ENCODE data around the gene HS6ST1.

HS6ST1 gene

GRCh38 chr2:128313931-128314347 lies 4.7 kb downstream of the HS6ST1 start:
- no peaks in the 10 kb centered on the region for H3K9me3 ChIP-seq (ENCODE audit: control insufficient read depth, low read length)
- WGBS, 2 experiments (ENCODE audit: insufficient coverage in 2 of 2), result 96 to 100% methylated on average over 1 to 2 of the region's 4 CpGs
- no peak overlapping the region for H3K27ac ChIP-seq (ENCODE audit: low read depth, low read length, severe bottlenecking)
- no peak overlapping the region for H3K4me3 ChIP-seq (ENCODE audit: extremely low read depth, insufficient read depth, low read length, poor library complexity, severe bottlenecking)
- H3K4me1 ChIP-seq (ENCODE audit: control insufficient read depth, insufficient read depth, low read length, poor library complexity, severe bottlenecking), result peaks cover 12% of the 10 kb centered on the region
- H3K36me3 ChIP-seq (ENCODE audit: control insufficient read depth, insufficient read depth, low read length), result peaks cover 12% of the 10 kb centered on the region

DNA sequence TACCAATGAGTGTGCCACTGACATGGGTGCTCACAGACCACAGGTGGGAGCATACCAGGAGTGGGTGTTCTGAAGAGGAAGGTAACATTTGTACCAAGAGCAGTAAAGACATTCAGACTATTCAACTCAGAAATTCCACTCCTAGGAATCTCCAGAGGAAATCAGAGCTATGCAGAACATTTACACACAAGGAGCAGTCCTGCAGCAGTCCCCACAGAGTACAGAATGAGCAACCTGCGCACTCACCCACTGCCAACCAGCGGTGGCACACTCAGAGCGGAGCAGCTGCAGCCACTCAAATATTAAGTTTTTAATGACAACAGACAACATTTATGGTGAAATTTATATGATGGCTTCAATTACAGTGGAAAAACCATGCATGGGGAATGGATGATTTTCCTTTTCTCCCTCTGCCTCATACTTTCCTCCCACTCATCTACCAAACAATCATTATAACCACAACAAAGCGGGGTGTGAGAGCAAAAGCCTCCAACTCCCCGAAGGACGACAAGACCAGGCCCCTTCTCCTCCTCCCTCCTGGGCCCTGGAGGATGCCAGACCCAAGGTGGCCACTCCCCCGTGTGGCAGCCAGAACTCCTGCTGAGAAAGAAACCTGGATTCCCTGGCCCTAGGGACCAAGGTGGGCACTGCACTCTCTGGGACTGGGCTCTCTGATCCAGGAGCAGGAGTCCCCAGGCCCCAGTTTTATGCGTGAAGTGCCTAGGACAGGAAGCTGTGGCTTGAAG lies 5.4 kb downstream of the HS6ST1 start:
- 83 to 100% methylated on average over 3 to 6 of the region's 8 CpGs for WGBS, 2 experiments (ENCODE audit: insufficient coverage in 2 of 2)
- Histone ChIP-seq H3K4me3 (ENCODE audit: extremely low read depth, insufficient read depth, low read length, poor library complexity, severe bottlenecking) (no peak overlapping the region), H3K4me1 (ENCODE audit: control insufficient read depth, insufficient read depth, low read length, poor library complexity, severe bottlenecking) (peaks cover 12% of the 10 kb centered on the region), H3K27ac (ENCODE audit: low read depth, low read length, severe bottlenecking) (no peak overlapping the region), H3K9me3 (ENCODE audit: control insufficient read depth, low read length) (no peaks in the 10 kb centered on the region), H3K36me3 (ENCODE audit: control insufficient read depth, insufficient read depth, low read length) (peaks cover 12% of the 10 kb centered on the region)

GRCh38 chr2:128312411-128312810 lies 6.3 kb downstream of the HS6ST1 start:
- 100% methylated on average over 3 to 6 of the region's 6 CpGs for WGBS, 2 experiments (ENCODE audit: insufficient coverage in 2 of 2)
- Histone ChIP-seq H3K36me3 (ENCODE audit: control insufficient read depth, insufficient read depth, low read length) (peaks cover 12% of the 10 kb centered on the region), H3K27ac (ENCODE audit: low read depth, low read length, severe bottlenecking) (no peak overlapping the region), H3K4me1 (ENCODE audit: control insufficient read depth, insufficient read depth, low read length, poor library complexity, severe bottlenecking) (peaks cover 11% of the 10 kb centered on the region), H3K9me3 (ENCODE audit: control insufficient read depth, low read length) (no peaks in the 10 kb centered on the region), H3K4me3 (ENCODE audit: extremely low read depth, insufficient read depth, low read length, poor library complexity, severe bottlenecking) (no peak overlapping the region)

GRCh38 chr2:128311755-128312341 lies 6.8 kb downstream of the HS6ST1 start:
- WGBS, 2 experiments (ENCODE audit: insufficient coverage in 2 of 2), result 99 to 100% methylated on average over 9 of the region's 11 CpGs

DNA sequence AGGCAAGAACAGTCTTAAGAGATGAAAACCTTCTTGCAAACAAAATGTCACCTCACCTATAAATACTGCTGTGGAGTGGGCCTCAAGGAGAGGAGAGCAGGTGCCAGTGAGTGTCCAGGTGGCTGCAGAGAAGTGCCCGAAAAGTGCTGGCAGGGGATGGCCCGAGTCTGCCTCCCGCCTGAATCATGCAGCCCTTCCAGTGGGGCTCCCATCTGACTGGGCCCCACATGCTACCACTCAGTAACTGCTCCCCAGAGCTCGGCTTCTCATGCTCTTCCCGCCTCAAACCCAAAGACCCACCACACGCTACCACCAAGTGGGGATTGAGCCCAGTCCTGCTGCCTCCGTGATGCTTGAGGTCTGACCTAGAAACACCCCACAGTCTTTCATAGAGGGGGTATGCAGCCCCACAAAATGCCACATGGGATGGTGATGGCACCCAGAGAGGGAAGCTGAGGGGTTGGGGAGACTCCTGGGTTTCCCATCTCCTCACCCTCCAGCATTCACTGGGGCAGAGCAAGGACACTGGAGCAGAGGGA lies 7.4 kb downstream of the HS6ST1 start:
- Histone ChIP-seq H3K4me1 (ENCODE audit: control insufficient read depth, insufficient read depth, low read length, poor library complexity, severe bottlenecking) (peaks cover 6% of the 10 kb centered on the region), H3K27ac (ENCODE audit: low read depth, low read length, severe bottlenecking) (no peak overlapping the region), H3K36me3 (ENCODE audit: control insufficient read depth, insufficient read depth, low read length) (peaks cover 12% of the 10 kb centered on the region), H3K4me3 (ENCODE audit: extremely low read depth, insufficient read depth, low read length, poor library complexity, severe bottlenecking) (no peak overlapping the region), H3K9me3 (ENCODE audit: control insufficient read depth, low read length) (no peaks in the 10 kb centered on the region)
- 93 to 100% methylated on average over 2 to 6 of the region's 7 CpGs for WGBS, 2 experiments (ENCODE audit: insufficient coverage in 2 of 2)

More at GRCh38 chr2:128311755-128312341, 6.8 kb downstream of the HS6ST1 start:
- Histone ChIP-seq H3K36me3 (ENCODE audit: control insufficient read depth, insufficient read depth, low read length) (peaks cover 12% of the 10 kb centered on the region), H3K27ac (ENCODE audit: low read depth, low read length, severe bottlenecking) (no peak overlapping the region), H3K4me1 (ENCODE audit: control insufficient read depth, insufficient read depth, low read length, poor library complexity, severe bottlenecking) (peaks cover 7% of the 10 kb centered on the region), H3K4me3 (ENCODE audit: extremely low read depth, insufficient read depth, low read length, poor library complexity, severe bottlenecking) (no peak overlapping the region), H3K9me3 (ENCODE audit: control insufficient read depth, low read length) (no peaks in the 10 kb centered on the region)

GRCh38 chr2:128310761-128311160 lies 7.9 kb downstream of the HS6ST1 start:
- 87 to 98% methylated on average over 2 to 4 of the region's 4 CpGs for WGBS, 2 experiments (ENCODE audit: insufficient coverage in 2 of 2)
- H3K36me3 ChIP-seq (ENCODE audit: control insufficient read depth, insufficient read depth, low read length), result peaks cover 12% of the 10 kb centered on the region

GRCh38 chr2:128310094-128310716 lies 8.5 kb downstream of the HS6ST1 start:
- Histone ChIP-seq H3K9me3 (ENCODE audit: control insufficient read depth, low read length) (no peaks in the 10 kb centered on the region), H3K4me1 (ENCODE audit: control insufficient read depth, insufficient read depth, low read length, poor library complexity, severe bottlenecking) (peaks cover 16% of the 10 kb centered on the region), H3K4me3 (ENCODE audit: extremely low read depth, insufficient read depth, low read length, poor library complexity, severe bottlenecking) (no peak overlapping the region), H3K36me3 (ENCODE audit: control insufficient read depth, insufficient read depth, low read length) (peaks cover 12% of the 10 kb centered on the region), H3K27ac (ENCODE audit: low read depth, low read length, severe bottlenecking) (no peak overlapping the region)
- 94 to 97% methylated on average over 10 of the region's 12 CpGs for WGBS, 2 experiments (ENCODE audit: insufficient coverage in 2 of 2)

More at GRCh38 chr2:128310761-128311160, 7.9 kb downstream of the HS6ST1 start:
- Histone ChIP-seq H3K4me1 (ENCODE audit: control insufficient read depth, insufficient read depth, low read length, poor library complexity, severe bottlenecking) (peaks cover 10% of the 10 kb centered on the region), H3K27ac (ENCODE audit: low read depth, low read length, severe bottlenecking) (no peak overlapping the region), H3K9me3 (ENCODE audit: control insufficient read depth, low read length) (no peaks in the 10 kb centered on the region), H3K4me3 (ENCODE audit: extremely low read depth, insufficient read depth, low read length, poor library complexity, severe bottlenecking) (no peak overlapping the region)

- H3K4me1 ChIP-seq (ENCODE audit: control insufficient read depth, insufficient read depth, low read length, poor library complexity, severe bottlenecking), result peaks cover 21% of the 10 kb centered on the region
- H3K36me3 ChIP-seq (ENCODE audit: control insufficient read depth, insufficient read depth, low read length), result peaks cover 9% of the 10 kb centered on the region
- H3K9me3 ChIP-seq (ENCODE audit: control insufficient read depth, low read length), result no peaks in the 10 kb centered on the region
- no peak overlapping the region for H3K4me3 ChIP-seq (ENCODE audit: extremely low read depth, insufficient read depth, low read length, poor library complexity, severe bottlenecking)
- no peak overlapping the region for H3K27ac ChIP-seq (ENCODE audit: low read depth, low read length, severe bottlenecking)
- WGBS, 2 experiments (ENCODE audit: insufficient coverage in 2 of 2), result 83 to 93% methylated on average over 15 to 17 of the region's 19 CpGs
Measured at GRCh38 chr2:128309280-128310093, 9.2 kb downstream of the HS6ST1 start.

GRCh38 chr2:128308889-128309279 lies 9.8 kb downstream of the HS6ST1 start:
- WGBS, 2 experiments (ENCODE audit: insufficient coverage in 2 of 2), result 92 to 94% methylated on average over 2 of the region's 2 CpGs
- no peak overlapping the region for H3K27ac ChIP-seq (ENCODE audit: low read depth, low read length, severe bottlenecking)

GRCh38 chr2:128308284-128308731 lies 10.4 kb downstream of the HS6ST1 start:
- Histone ChIP-seq H3K4me1 (ENCODE audit: control insufficient read depth, insufficient read depth, low read length, poor library complexity, severe bottlenecking) (peaks cover 21% of the 10 kb centered on the region), H3K36me3 (ENCODE audit: control insufficient read depth, insufficient read depth, low read length) (peaks cover 3% of the 10 kb centered on the region), H3K4me3 (ENCODE audit: extremely low read depth, insufficient read depth, low read length, poor library complexity, severe bottlenecking) (no peak overlapping the region), H3K27ac (ENCODE audit: low read depth, low read length, severe bottlenecking) (no peak overlapping the region), H3K9me3 (ENCODE audit: control insufficient read depth, low read length) (no peaks in the 10 kb centered on the region)
- WGBS, 2 experiments (ENCODE audit: insufficient coverage in 2 of 2), result 84 to 90% methylated on average over 3 of the region's 5 CpGs

More at GRCh38 chr2:128308889-128309279, 9.8 kb downstream of the HS6ST1 start:
- no peak overlapping the region for H3K4me3 ChIP-seq (ENCODE audit: extremely low read depth, insufficient read depth, low read length, poor library complexity, severe bottlenecking)
- no peaks in the 10 kb centered on the region for H3K9me3 ChIP-seq (ENCODE audit: control insufficient read depth, low read length)
- H3K4me1 ChIP-seq (ENCODE audit: control insufficient read depth, insufficient read depth, low read length, poor library complexity, severe bottlenecking), result peaks cover 21% of the 10 kb centered on the region
- H3K36me3 ChIP-seq (ENCODE audit: control insufficient read depth, insufficient read depth, low read length), result peaks cover 3% of the 10 kb centered on the region
